ENCODE measurements around the gene PRLR.
"Not testable (repeated sequence)": the region's sequence is repeated elsewhere in the genome, so short reads cannot be mapped to it uniquely, and the experiment has no call there.

Gene PRLR

DNA sequence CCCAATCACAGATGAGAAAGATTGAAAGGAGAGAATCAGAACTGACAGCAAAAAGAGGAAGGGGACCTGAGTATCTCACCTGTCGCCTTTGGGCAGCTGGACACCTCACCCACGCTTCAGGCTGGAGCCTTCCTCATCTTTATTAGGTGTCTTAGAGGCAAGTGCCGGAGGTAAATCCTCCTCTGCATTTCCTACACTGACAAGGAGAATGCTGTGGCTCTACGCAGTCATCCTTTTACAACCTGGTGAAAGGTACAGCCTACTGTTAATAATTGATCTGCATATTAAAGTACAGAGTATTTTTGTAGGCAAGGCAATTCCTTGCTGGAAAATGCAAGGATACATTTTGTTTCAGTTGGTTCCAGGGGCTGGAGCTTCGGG lies 34.8 kb downstream of the PRLR start:
- ChIA-PET POLR2A (interaction anchor here (0.6 kb wide), 1 partner anchor 10 kb away, joined by 3 read pairs; no protein-coding TSS in a partner anchor), CTCF (no interaction called here)
- no peak overlapping the region for H3K27ac ChIP-seq (ENCODE audit: insufficient read depth in 1 of 2, low read depth in 1 of 2, low read length in 2 of 2, poor library complexity in 1 of 2, severe bottlenecking in 2 of 2)
- H3K36me3 ChIP-seq (ENCODE audit: control insufficient read depth in 4 of 4, insufficient read depth in 4 of 4, low read length in 3 of 4): no peaks in the 10 kb centered on the region
- no peak overlapping the region for H3K4me3 ChIP-seq (ENCODE audit: control insufficient read depth in 1 of 7, extremely low read depth in 1 of 7, insufficient read depth in 4 of 7, low read depth in 2 of 7, low read length in 6 of 7)
- peaks cover 0 to 7% (median under 1%) of the 10 kb centered on the region in 5 experiments for H3K27me3 ChIP-seq (replicated peaks in 2 of 5; ENCODE audit: control insufficient read depth in 4 of 5, insufficient read depth in 5 of 5, low read length in 4 of 5)
- H3K4me1 ChIP-seq (ENCODE audit: control extremely low read depth in 1 of 4, control insufficient read depth in 4 of 4, insufficient read depth in 4 of 4, low read length in 3 of 4): no peaks in the 10 kb centered on the region
- WGBS (ENCODE audit: insufficient coverage): 95% methylated on average over 5 of the region's 5 CpGs
- no peaks in the 10 kb centered on the region for H3K9me3 ChIP-seq (ENCODE audit: control extremely low read depth in 1 of 5, control insufficient read depth in 4 of 5, insufficient read depth in 2 of 5, low read depth in 1 of 5, low read length in 4 of 5)
- DNase-seq: no peak

DNA sequence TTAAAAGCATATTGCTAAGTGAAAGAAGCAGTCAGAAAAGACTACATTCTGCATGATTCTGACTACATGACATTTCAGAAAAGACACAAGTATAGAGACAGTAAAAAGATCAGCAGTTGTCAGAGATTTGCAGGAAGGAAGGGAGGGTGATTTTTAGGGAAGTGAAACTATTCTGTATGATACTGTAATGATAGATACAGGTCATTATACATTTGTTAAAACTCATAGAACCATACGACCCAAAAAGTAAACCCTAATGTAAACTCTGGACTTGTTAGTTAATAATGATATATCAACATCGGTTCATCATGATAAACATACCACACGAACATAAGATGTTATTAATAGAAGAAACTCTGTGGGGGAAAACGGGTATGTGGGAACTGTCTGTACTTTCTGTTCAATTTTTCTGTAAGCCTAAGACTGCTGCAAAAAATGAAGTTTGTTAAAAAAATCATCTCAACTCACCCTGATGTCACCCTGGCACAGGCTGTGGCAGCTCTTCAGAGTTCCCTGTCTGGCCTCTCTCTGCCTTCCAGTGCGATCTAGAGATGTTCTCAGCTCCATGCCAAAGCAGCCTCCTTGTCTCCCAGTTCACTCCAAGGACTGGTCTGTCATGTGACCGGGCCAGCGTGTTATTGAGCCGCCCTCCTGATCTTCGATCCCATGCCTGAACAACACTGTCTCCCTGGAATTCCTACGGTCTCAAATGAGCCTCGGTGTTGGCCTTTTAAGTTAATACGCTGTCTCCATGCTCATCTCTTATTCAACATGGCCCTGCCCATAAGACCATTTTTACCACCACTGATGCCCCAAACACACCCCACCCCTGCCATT lies 35.4 kb downstream of the PRLR start:
- POLR2A ChIA-PET: interaction anchor here (0.6 kb wide), 1 partner anchor 9 kb away, joined by 3 read pairs; no protein-coding TSS in a partner anchor
- Histone ChIP-seq H3K27ac (ENCODE audit: insufficient read depth in 1 of 2, low read depth in 1 of 2, low read length in 2 of 2, poor library complexity in 1 of 2, severe bottlenecking in 2 of 2) (no peak overlapping the region), H3K4me1 (ENCODE audit: control extremely low read depth in 1 of 4, control insufficient read depth in 4 of 4, insufficient read depth in 4 of 4, low read length in 3 of 4) (no peaks in the 10 kb centered on the region), H3K4me3 (ENCODE audit: control insufficient read depth in 1 of 7, extremely low read depth in 1 of 7, insufficient read depth in 4 of 7, low read depth in 2 of 7, low read length in 6 of 7) (peak overlapping the region in 1 of 7 experiments; percentile 4), H3K27me3 (replicated peaks in 2 of 5; ENCODE audit: control insufficient read depth in 4 of 5, insufficient read depth in 5 of 5, low read length in 4 of 5) (peaks cover 0 to 7% (median 0%) of the 10 kb centered on the region in 5 experiments), H3K9me3 (ENCODE audit: control extremely low read depth in 1 of 5, control insufficient read depth in 4 of 5, insufficient read depth in 2 of 5, low read depth in 1 of 5, low read length in 4 of 5) (no peaks in the 10 kb centered on the region), H3K36me3 (ENCODE audit: control insufficient read depth in 4 of 4, insufficient read depth in 4 of 4, low read length in 3 of 4) (no peaks in the 10 kb centered on the region)
- WGBS (ENCODE audit: insufficient coverage): 91% methylated on average over 7 of the region's 12 CpGs
- peak in 1 of 3 donors; percentile 7 for DNase-seq
- CTCF ChIA-PET: no interaction called here

DNA sequence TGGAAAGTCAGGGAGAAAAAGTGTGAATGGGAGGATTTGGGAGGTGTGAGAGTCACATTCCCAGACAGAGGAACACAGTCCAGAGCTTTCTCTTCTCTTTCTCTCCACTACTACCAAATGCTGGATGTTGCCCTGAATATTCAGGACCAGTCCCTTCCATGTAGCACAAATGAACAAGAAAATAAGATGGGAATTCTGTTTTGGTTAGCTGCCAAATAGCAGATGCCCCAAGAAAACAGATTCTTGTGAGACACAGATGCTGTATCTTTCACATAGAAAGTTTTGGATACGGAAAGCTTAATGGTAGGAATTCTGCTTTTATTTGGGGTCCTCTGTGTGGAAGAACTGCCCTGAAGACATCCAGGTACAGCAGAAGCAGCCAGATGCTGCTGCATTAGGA lies 37.8 kb downstream of the PRLR start:
- Histone ChIP-seq H3K4me3 (ENCODE audit: control insufficient read depth in 1 of 7, extremely low read depth in 1 of 7, insufficient read depth in 4 of 7, low read depth in 2 of 7, low read length in 6 of 7) (no peak overlapping the region), H3K36me3 (ENCODE audit: control insufficient read depth in 4 of 4, insufficient read depth in 4 of 4, low read length in 3 of 4) (no peaks in the 10 kb centered on the region), H3K27ac (ENCODE audit: insufficient read depth in 1 of 2, low read depth in 1 of 2, low read length in 2 of 2, poor library complexity in 1 of 2, severe bottlenecking in 2 of 2) (no peak overlapping the region), H3K9me3 (ENCODE audit: control extremely low read depth in 1 of 5, control insufficient read depth in 4 of 5, insufficient read depth in 2 of 5, low read depth in 1 of 5, low read length in 4 of 5) (no peaks in the 10 kb centered on the region), H3K4me1 (ENCODE audit: control extremely low read depth in 1 of 4, control insufficient read depth in 4 of 4, insufficient read depth in 4 of 4, low read length in 3 of 4) (no peaks in the 10 kb centered on the region), H3K27me3 (replicated peaks in 2 of 5; ENCODE audit: control insufficient read depth in 4 of 5, insufficient read depth in 5 of 5, low read length in 4 of 5) (peaks cover 0 to under 1% (median 0%) of the 10 kb centered on the region in 5 experiments)
- no peak for DNase-seq
- ChIA-PET CTCF (no interaction called here), POLR2A (no interaction called here)
- no CpG with 5 or more reads among the region's 1 CpG for WGBS (ENCODE audit: insufficient coverage)

DNA sequence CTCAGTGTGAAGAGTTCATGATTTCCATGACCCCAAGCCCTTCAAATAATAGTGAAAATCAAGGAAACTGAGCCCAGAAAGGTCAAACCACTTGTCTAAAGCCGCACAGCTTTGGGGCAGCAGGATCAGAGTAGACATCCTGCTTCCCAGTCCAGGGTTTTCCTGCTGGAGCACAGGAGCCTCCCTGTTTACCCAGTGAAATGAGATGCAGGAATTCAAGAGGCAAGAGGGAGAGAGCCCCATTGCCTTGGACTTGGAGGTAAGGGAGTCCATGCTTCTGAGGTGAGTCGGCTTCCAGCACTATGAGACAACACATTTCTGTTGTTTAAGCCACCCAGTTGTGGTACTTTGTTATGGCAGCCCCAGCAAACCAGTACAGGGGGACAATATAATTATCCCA lies 40.5 kb downstream of the PRLR start:
- H3K36me3 ChIP-seq (ENCODE audit: control insufficient read depth in 4 of 4, insufficient read depth in 4 of 4, low read length in 3 of 4); H3K4me3 ChIP-seq (ENCODE audit: control insufficient read depth in 1 of 7, extremely low read depth in 1 of 7, insufficient read depth in 4 of 7, low read depth in 2 of 7, low read length in 6 of 7); H3K4me1 ChIP-seq (ENCODE audit: control extremely low read depth in 1 of 4, control insufficient read depth in 4 of 4, insufficient read depth in 4 of 4, low read length in 3 of 4); H3K9me3 ChIP-seq (ENCODE audit: control extremely low read depth in 1 of 5, control insufficient read depth in 4 of 5, insufficient read depth in 2 of 5, low read depth in 1 of 5, low read length in 4 of 5); DNase-seq; CTCF ChIA-PET; POLR2A ChIA-PET; H3K27me3 ChIP-seq (replicated peaks in 2 of 5; ENCODE audit: control insufficient read depth in 4 of 5, insufficient read depth in 5 of 5, low read length in 4 of 5); H3K27ac ChIP-seq (ENCODE audit: insufficient read depth in 1 of 2, low read depth in 1 of 2, low read length in 2 of 2, poor library complexity in 1 of 2, severe bottlenecking in 2 of 2): not testable (repeated sequence)
- WGBS (ENCODE audit: insufficient coverage): 100% methylated on average over 2 of the region's 2 CpGs

GRCh38 chr5:35188031-35188457 lies 42.2 kb downstream of the PRLR start:
- CTCF ChIA-PET: no interaction called here

DNA sequence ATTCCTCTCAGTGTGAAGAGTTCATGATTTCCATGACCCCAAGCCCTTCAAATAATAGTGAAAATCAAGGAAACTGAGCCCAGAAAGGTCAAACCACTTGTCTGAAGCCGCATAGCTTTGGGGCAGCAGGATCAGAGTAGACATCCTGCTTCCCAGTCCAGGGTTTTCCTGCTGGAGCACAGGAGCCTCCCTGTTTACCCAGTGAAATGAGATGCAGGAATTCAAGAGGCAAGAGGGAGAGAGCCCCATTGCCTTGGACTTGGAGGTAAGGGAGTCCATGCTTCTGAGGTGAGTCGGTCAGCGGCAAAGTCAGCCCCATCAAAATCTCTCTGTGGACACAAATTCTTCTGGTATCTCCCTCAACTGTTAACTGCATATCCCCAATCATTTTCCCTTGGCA lies 42.7 kb downstream of the PRLR start:
- H3K9me3 ChIP-seq (ENCODE audit: control extremely low read depth in 1 of 5, control insufficient read depth in 4 of 5, insufficient read depth in 2 of 5, low read depth in 1 of 5, low read length in 4 of 5); POLR2A ChIA-PET; H3K27me3 ChIP-seq (replicated peaks in 2 of 5; ENCODE audit: control insufficient read depth in 4 of 5, insufficient read depth in 5 of 5, low read length in 4 of 5); H3K4me1 ChIP-seq (ENCODE audit: control extremely low read depth in 1 of 4, control insufficient read depth in 4 of 4, insufficient read depth in 4 of 4, low read length in 3 of 4); H3K27ac ChIP-seq (ENCODE audit: insufficient read depth in 1 of 2, low read depth in 1 of 2, low read length in 2 of 2, poor library complexity in 1 of 2, severe bottlenecking in 2 of 2); CTCF ChIA-PET; H3K4me3 ChIP-seq (ENCODE audit: control insufficient read depth in 1 of 7, extremely low read depth in 1 of 7, insufficient read depth in 4 of 7, low read depth in 2 of 7, low read length in 6 of 7); H3K36me3 ChIP-seq (ENCODE audit: control insufficient read depth in 4 of 4, insufficient read depth in 4 of 4, low read length in 3 of 4); DNase-seq: not testable (repeated sequence)
- WGBS (ENCODE audit: insufficient coverage): 94% methylated on average over 2 of the region's 3 CpGs

More at GRCh38 chr5:35188031-35188457, 42.2 kb downstream of the PRLR start:
- POLR2A ChIA-PET: no interaction called here
- no peaks in the 10 kb centered on the region for H3K9me3 ChIP-seq (ENCODE audit: control extremely low read depth in 1 of 5, control insufficient read depth in 4 of 5, insufficient read depth in 2 of 5, low read depth in 1 of 5, low read length in 4 of 5)
- peaks cover 0 to 4% (median 0%) of the 10 kb centered on the region in 5 experiments for H3K27me3 ChIP-seq (replicated peaks in 2 of 5; ENCODE audit: control insufficient read depth in 4 of 5, insufficient read depth in 5 of 5, low read length in 4 of 5)
- H3K27ac ChIP-seq (ENCODE audit: insufficient read depth in 1 of 2, low read depth in 1 of 2, low read length in 2 of 2, poor library complexity in 1 of 2, severe bottlenecking in 2 of 2): no peak overlapping the region
- H3K4me1 ChIP-seq (ENCODE audit: control extremely low read depth in 1 of 4, control insufficient read depth in 4 of 4, insufficient read depth in 4 of 4, low read length in 3 of 4): no peaks in the 10 kb centered on the region
- no peak for DNase-seq
- no peak overlapping the region for H3K4me3 ChIP-seq (ENCODE audit: control insufficient read depth in 1 of 7, extremely low read depth in 1 of 7, insufficient read depth in 4 of 7, low read depth in 2 of 7, low read length in 6 of 7)
- WGBS (ENCODE audit: insufficient coverage): 89% methylated on average over 8 of the region's 9 CpGs
- H3K36me3 ChIP-seq (ENCODE audit: control insufficient read depth in 4 of 4, insufficient read depth in 4 of 4, low read length in 3 of 4): no peaks in the 10 kb centered on the region

- Histone ChIP-seq H3K9me3 (ENCODE audit: control extremely low read depth in 1 of 5, control insufficient read depth in 4 of 5, insufficient read depth in 2 of 5, low read depth in 1 of 5, low read length in 4 of 5) (no peaks in the 10 kb centered on the region), H3K27me3 (replicated peaks in 2 of 5; ENCODE audit: control insufficient read depth in 4 of 5, insufficient read depth in 5 of 5, low read length in 4 of 5) (peaks cover 0 to 4% (median 0%) of the 10 kb centered on the region in 5 experiments), H3K4me1 (ENCODE audit: control extremely low read depth in 1 of 4, control insufficient read depth in 4 of 4, insufficient read depth in 4 of 4, low read length in 3 of 4) (no peaks in the 10 kb centered on the region), H3K4me3 (ENCODE audit: control insufficient read depth in 1 of 7, extremely low read depth in 1 of 7, insufficient read depth in 4 of 7, low read depth in 2 of 7, low read length in 6 of 7) (no peak overlapping the region), H3K36me3 (ENCODE audit: control insufficient read depth in 4 of 4, insufficient read depth in 4 of 4, low read length in 3 of 4) (no peaks in the 10 kb centered on the region), H3K27ac (ENCODE audit: insufficient read depth in 1 of 2, low read depth in 1 of 2, low read length in 2 of 2, poor library complexity in 1 of 2, severe bottlenecking in 2 of 2) (no peak overlapping the region)
- POLR2A ChIA-PET: no interaction called here
- DNase-seq: no peak
- CTCF ChIA-PET: no interaction called here
- 96% methylated on average over 2 of the region's 5 CpGs for WGBS (ENCODE audit: insufficient coverage)
Observed at GRCh38 chr5:35186749-35187148, 43.5 kb downstream of the PRLR start.

Data from common myeloid progenitor, CD34-positive (primary cell).